Esophagus squamous epithelium (tissue), 5 donors: Measurements from ENCODE around the gene TPCN2. TPM values are rescaled to one million over a fixed set of nuclear protein-coding genes. Genes with fewer than 3 reads are reported as not detected.
"Not testable (repeated sequence)": the region's sequence is repeated elsewhere in the genome, so short reads cannot be mapped to it uniquely, and the experiment has no call there.

Experiments
- DNase-seq: peaks from one replicate; lab custom pipeline; 2025; lab: John Stamatoyannopoulos, UW
- H3K27ac ChIP-seq, 4 donors: fragments of 200-600 bp; sonication (generic); one replicate each; pipeline ENCODE4 v1.5.1; 2016 to 2019; ENCODE audit warnings: mild to moderate bottlenecking in 1 of 4
- H3K27me3 ChIP-seq, 4 donors: fragments of 200-600 bp; sonication (generic); 1 replicate in 3 of 4; 2 replicates in 1 of 4; pipeline versions ENCODE4 v1.5.1 to v1.6.0; 2017 to 2021; ENCODE audit warnings: antibody characterized with exemption in 1 of 4
- H3K36me3 ChIP-seq, 3 donors: fragments of 200-600 bp; sonication (generic); one replicate each; pipeline ENCODE4 v1.5.1; 2016 to 2019
- H3K4me1 ChIP-seq, 3 donors: fragments of 200-600 bp; sonication (generic); one replicate each; pipeline ENCODE4 v1.5.1; 2017 to 2019
- H3K4me3 ChIP-seq, 4 donors: fragments of 200-600 bp; sonication (generic); 1 replicate in 3 of 4; 2 replicates in 1 of 4; pipeline ENCODE4 v1.5.1; 2016 to 2019; ENCODE audit warnings: mild to moderate bottlenecking in 2 of 4, moderate library complexity in 1 of 4
- H3K9me3 ChIP-seq, 3 donors: fragments of 200-600 bp; sonication (generic); one replicate each; pipeline ENCODE4 v1.5.1; 2016 to 2019
- POLR2A ChIP-seq, 4 donors: fragments of 450-650 bp; IDR thresholded peaks; one replicate each; pipeline ENCODE4 v1.6.1; 2017; ENCODE audit warnings: antibody characterized with exemption in 4 of 4, mild to moderate bottlenecking in 4 of 4, moderate library complexity in 3 of 4
- whole genome bisulfite sequencing, 2 donors: methylation state at CpG; one replicate each; pipeline ENCODE4 v1.1.5; 2018; 5-methylcytosine and 5-hydroxymethylcytosine counted together
- intact Hi-C: fragments of 100-400 bp; cut with DNase I; formaldehyde crosslinking; loops from one replicate; pipeline ENCODE4 v1.15.0; 2022
- total RNA-seq, 4 donors: library from RNA; depleted of rRNA; stranded (reverse); fragments of >200 nt; gene quantifications; one replicate each; pipeline ENCODE4 v1.1.0, GENCODE V29; 2016
- TF ChIP-seq, protein P1 (sequence below), 6 experiments: fragments of 450-650 bp in 4 of 6; fragments of 200-600 bp in 2 of 6; sonication (generic) in 2 of 6; IDR thresholded peaks; one replicate each; pipeline ENCODE4 v1.5.1; 2016 to 2019; ENCODE audit warnings: antibody characterized with exemption in 6 of 6, mild to moderate bottlenecking in 4 of 6, moderate library complexity in 4 of 6
- donor health status: DM: yes; HTN: yes; CAD: no.

Gene TPCN2
- total RNA-seq, result 10 to 100 TPM in 2 of 4 donors, 1 to 10 TPM in 2; 7.9 to 12.0 (median 9.1) TPM

DNA sequence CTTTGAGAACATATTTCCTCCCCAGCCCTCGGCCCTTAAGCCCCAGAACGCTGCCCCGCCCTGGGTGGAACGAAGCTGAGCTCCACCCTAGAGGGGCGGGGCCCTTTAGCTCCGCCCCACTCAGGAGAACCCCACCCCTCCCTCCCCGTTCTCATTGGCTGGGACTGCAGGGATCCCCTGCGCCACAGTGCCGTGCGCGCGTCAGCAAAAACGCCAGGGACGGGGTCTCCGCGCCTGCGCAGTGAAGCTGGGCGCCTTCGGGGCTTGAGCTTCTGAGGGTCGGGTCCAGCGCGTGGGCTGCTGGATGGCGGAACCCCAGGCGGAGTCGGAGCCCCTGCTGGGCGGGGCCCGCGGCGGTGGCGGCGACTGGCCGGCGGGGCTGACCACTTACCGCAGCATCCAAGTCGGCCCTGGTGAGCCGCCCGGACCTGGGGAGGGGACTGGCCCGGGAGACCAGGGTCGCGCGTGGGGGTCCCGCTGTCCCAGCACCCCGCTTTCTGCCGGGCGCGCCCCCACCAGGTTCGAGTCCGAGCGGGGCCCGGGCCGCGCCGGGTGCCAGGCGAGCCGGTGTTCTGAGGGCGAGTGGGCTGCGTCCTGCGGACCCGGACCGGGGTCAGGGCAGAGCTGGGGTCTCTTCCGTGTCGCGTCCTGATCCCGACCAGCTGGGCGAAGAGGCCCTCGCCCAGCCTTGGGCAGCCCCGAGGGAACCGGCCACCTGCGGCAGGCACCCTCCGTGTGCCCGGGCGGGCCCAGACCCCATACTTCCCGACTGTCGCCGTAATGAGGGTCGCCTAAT lies at the start of gene TPCN2:
Gene TPCN2, plus strand, starts transcription at position 239 of the 796 bp plus-strand sequence. Its CDS starts 66 bp downstream, at position 305.
- peaks cover 0 to 68% (median 49%) of the 10 kb centered on the region in 3 donors for H3K4me1 ChIP-seq
- DNase-seq, result peak; percentile 64
- TF ChIP-seq POLR2A (IDR thresholded peaks at IDR 0.05), result peak in 2 of 4 donors; percentile 62 to 87
- TF ChIP-seq, protein P1, sequence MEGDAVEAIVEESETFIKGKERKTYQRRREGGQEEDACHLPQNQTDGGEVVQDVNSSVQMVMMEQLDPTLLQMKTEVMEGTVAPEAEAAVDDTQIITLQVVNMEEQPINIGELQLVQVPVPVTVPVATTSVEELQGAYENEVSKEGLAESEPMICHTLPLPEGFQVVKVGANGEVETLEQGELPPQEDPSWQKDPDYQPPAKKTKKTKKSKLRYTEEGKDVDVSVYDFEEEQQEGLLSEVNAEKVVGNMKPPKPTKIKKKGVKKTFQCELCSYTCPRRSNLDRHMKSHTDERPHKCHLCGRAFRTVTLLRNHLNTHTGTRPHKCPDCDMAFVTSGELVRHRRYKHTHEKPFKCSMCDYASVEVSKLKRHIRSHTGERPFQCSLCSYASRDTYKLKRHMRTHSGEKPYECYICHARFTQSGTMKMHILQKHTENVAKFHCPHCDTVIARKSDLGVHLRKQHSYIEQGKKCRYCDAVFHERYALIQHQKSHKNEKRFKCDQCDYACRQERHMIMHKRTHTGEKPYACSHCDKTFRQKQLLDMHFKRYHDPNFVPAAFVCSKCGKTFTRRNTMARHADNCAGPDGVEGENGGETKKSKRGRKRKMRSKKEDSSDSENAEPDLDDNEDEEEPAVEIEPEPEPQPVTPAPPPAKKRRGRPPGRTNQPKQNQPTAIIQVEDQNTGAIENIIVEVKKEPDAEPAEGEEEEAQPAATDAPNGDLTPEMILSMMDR (IDR thresholded peaks at IDR 0.05), result peak in 1 of 6 experiments; percentile 4
- no peaks in the 10 kb centered on the region for H3K27me3 ChIP-seq
- peak within 1 kb of the TSS; percentile 89 to 99 (median 96) for H3K27ac ChIP-seq
- H3K9me3 ChIP-seq, result no peaks in the 10 kb centered on the region
- WGBS, 2 donors, result 0% methylated on average over 4 of the region's 76 CpGs; no CpG with 5 or more reads in 1 of the 2 donors
- intact Hi-C loops, result no loop called here
- H3K36me3 ChIP-seq, result peaks cover under 1 to 3% (median 2%) of the 10 kb centered on the region in 3 donors
- peak within 1 kb of the TSS; percentile 62 to 99 (median 92) for H3K4me3 ChIP-seq

DNA sequence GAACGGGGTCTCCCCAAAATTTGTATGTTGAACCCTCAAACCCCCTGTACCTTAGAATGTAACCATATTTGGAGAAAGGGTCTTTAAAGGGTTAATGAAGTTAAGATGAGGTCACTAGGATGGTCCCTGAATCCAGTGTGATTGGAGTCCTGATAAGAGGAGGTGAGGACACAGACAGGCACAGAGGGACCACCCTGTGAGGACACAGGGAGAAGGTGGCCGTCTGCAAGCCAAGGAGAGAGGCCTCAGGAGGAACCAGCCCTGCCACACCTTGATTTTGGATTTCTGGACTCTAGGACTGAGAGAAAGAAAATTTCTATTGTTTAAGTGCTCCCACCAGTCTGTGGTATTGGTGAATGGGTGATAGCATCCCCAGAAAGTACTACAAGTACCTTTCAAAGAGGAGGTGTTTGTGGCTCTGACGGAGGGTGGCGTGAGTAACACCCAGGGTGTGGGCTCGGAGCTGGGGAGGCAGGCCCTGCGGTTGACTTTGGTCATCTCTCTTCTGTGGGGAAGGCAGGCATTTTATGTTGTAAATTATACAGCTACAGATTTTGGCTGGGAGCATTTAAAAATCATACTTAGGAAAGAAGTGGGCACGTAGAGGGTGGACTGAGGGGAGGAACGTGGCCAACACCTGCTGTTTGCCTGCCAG lies 49.5 kb upstream of the TPCN2 start:
- DNase-seq, result no peak
- H3K4me3 ChIP-seq, result no peak overlapping the region
- intact Hi-C loops, result no loop called here
- peaks cover 0 to 3% (median 0%) of the 10 kb centered on the region in 4 donors for H3K27me3 ChIP-seq
- WGBS, 2 donors, result 74 to 84% methylated on average over 8 of the region's 8 CpGs
- peaks cover 5 to 66% (median 56%) of the 10 kb centered on the region in 3 donors for H3K4me1 ChIP-seq
- TF ChIP-seq, protein P1 (IDR thresholded peaks at IDR 0.05), result no peak
- TF ChIP-seq POLR2A (IDR thresholded peaks at IDR 0.05), result no peak
- H3K36me3 ChIP-seq, result peaks cover 0 to 9% (median 3%) of the 10 kb centered on the region in 3 donors
- peak overlapping the region; percentile 65 to 93 (median 88) for H3K27ac ChIP-seq
- H3K9me3 ChIP-seq, result no peaks in the 10 kb centered on the region

DNA sequence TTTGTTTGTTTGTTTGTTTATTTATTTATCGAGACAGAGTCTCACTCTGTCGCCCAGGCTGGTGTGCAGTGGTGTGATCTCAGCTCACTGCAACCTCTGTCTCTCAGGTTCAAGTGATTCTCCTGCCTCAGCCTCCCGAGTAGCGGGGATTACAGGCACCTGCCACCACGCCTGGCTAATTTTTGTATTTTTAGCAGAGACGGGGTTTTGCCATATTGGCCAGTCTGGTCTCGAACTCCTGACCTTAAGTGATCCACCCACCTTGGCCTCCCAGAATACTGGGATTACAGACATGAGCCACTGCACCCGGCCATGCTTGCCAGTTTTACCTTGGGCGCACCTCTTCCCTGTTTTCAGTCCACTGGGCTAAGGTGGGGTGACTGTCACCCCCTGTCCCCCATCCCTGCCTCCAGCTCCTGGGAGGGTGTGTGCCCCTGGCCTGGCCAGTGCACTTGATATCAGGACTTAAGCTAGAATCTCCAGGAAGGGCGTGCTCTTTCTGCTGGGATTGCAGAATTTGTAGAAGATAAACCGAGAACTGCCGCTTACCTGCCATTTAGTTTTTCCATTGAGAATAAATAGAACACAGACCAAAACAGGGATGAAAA lies 48.9 kb upstream of the TPCN2 start:
- peaks cover 0 to 15% (median 3%) of the 10 kb centered on the region in 3 donors for H3K36me3 ChIP-seq
- peak overlapping the region; percentile 65 to 93 (median 88) for H3K27ac ChIP-seq
- H3K4me1 ChIP-seq, result peaks cover 5 to 72% (median 58%) of the 10 kb centered on the region in 3 donors
- intact Hi-C loops, DNase-seq, H3K27me3 ChIP-seq, H3K4me3 ChIP-seq, H3K9me3 ChIP-seq: not testable (repeated sequence)
- 72 to 78% methylated on average over 8 to 11 of the region's 12 CpGs for WGBS, 2 donors

DNA sequence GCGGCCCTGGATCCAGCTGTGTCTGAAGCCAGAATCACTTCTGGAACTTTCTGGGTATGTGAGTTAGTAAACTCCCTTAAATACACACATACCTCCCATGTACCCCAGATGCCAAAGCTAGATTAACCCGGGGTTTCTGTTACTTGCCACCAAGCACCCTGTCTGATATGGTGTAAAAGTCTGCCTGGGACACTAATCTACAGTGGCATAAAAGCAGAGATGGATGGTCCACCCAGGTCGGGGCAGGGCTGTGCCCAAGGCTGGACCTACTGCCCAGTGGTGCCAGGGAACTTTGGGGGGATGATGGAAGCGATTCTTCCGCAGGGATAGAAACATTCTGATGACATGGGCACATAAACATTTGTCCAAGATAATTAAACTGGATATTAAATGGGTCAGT lies 48.3 kb upstream of the TPCN2 start:
- no peak for DNase-seq
- no peaks in the 10 kb centered on the region for H3K9me3 ChIP-seq
- peaks cover 0 to 20% (median 3%) of the 10 kb centered on the region in 3 donors for H3K36me3 ChIP-seq
- no peaks in the 10 kb centered on the region for H3K27me3 ChIP-seq
- WGBS, 2 donors, result 47 to 62% methylated on average over 5 of the region's 5 CpGs
- intact Hi-C loops, result no loop called here
- TF ChIP-seq, protein P1 (IDR thresholded peaks at IDR 0.05), result no peak
- TF ChIP-seq POLR2A (IDR thresholded peaks at IDR 0.05), result no peak
- no peak overlapping the region for H3K4me3 ChIP-seq
- H3K4me1 ChIP-seq, result peaks cover 5 to 77% (median 58%) of the 10 kb centered on the region in 3 donors
- peak overlapping the region; percentile 65 to 93 (median 88) for H3K27ac ChIP-seq

DNA sequence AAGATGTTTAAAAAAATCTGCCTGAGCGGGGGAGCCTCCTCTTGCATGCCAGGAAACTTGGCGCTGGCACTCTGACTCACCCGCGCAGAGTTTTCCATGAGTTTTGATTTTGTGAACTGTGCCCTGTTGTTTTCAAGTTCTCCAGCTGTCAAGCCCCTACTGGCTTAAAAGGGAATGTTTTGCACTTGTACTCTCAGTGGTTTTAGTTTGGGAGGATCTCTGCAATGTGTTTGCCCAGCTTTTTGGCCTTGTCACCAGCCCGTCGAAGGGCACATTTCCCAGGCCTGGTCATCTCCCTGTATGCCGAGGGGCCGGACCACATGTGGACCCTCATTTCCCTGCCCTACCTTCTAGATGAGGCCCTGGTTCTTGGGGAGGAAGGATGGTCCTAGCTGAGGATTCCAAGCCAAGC lies 47.9 kb upstream of the TPCN2 start:
- peak overlapping the region in 1 of 4 donors; percentile 2 for H3K4me3 ChIP-seq
- H3K27me3 ChIP-seq, result no peaks in the 10 kb centered on the region
- H3K4me1 ChIP-seq, result peaks cover 5 to 82% (median 58%) of the 10 kb centered on the region in 3 donors
- intact Hi-C loops, result no loop called here
- H3K27ac ChIP-seq, result peak overlapping the region; percentile 65 to 93 (median 88)
- H3K9me3 ChIP-seq, result no peaks in the 10 kb centered on the region
- DNase-seq, result no peak
- H3K36me3 ChIP-seq, result peaks cover 0 to 24% (median 3%) of the 10 kb centered on the region in 3 donors
- WGBS, 2 donors, result 15 to 20% methylated on average over 4 to 8 of the region's 8 CpGs
- TF ChIP-seq, protein P1 (IDR thresholded peaks at IDR 0.05), result peak in 4 of 6 experiments; percentile 50 to 75 (median 57)
- no peak for TF ChIP-seq POLR2A (IDR thresholded peaks at IDR 0.05)
